Neural progenitor cell (in vitro differentiated cells): Measurements from ENCODE around the gene INS. TPM values are rescaled to one million over a fixed set of nuclear protein-coding genes. Genes with fewer than 3 reads are reported as not detected.
A peak's percentile ranks its signal among the peaks of the same experiment; 100 is the strongest.

Experiments used
- DNase-seq: peaks from one replicate; pipeline ENCODE4 v3.0.0-alpha.2; 2016; ENCODE audit warnings: low spot score
- H2AFZ ChIP-seq: fragments of 200-600 bp; sonication (generic); replicated peaks from 2 replicates; pipeline ENCODE4 v1.6.1; 2016; ENCODE audit warnings: antibody characterized with exemption
- H3F3A ChIP-seq: fragments of 200-600 bp; sonication (generic); 2 replicates; pipeline ENCODE4 v1.6.1; 2016; ENCODE audit warnings: antibody characterized with exemption, low read depth
- H3K27ac ChIP-seq: fragments of 200-600 bp; sonication (generic); 2 replicates; pipeline ENCODE4 v1.5.1; 2016; ENCODE audit warnings: mild to moderate bottlenecking
- H3K27me3 ChIP-seq: fragments of 200-600 bp; sonication (generic); 2 replicates; pipeline ENCODE4 v1.6.1; 2016; ENCODE audit warnings: mild to moderate bottlenecking, moderate library complexity
- H3K36me3 ChIP-seq: fragments of 200-600 bp; sonication (generic); 2 replicates; pipeline ENCODE4 v1.5.1; 2016
- H3K4me1 ChIP-seq: fragments of 200-600 bp; sonication (generic); 2 replicates; pipeline ENCODE4 v1.6.1; 2016; ENCODE audit warnings: mixed run types
- H3K4me2 ChIP-seq: fragments of 200-600 bp; sonication (generic); 2 replicates; pipeline ENCODE4 v1.6.1; 2016
- H3K4me3 ChIP-seq: fragments of 200-600 bp; sonication (generic); 2 replicates; pipeline ENCODE4 v1.5.1; 2016
- H3K79me2 ChIP-seq: fragments of 200-600 bp; sonication (generic); 2 replicates; pipeline ENCODE4 v1.6.1; 2016; ENCODE audit warnings: low read depth
- H3K9ac ChIP-seq: fragments of 200-600 bp; sonication (generic); 2 replicates; pipeline ENCODE4 v1.6.1; 2016
- H3K9me3 ChIP-seq: fragments of 200-600 bp; sonication (generic); 2 replicates; pipeline ENCODE4 v1.5.1; 2016; ENCODE audit warnings: low read depth
- H4K20me1 ChIP-seq: fragments of 200-600 bp; sonication (generic); 2 replicates; pipeline ENCODE4 v1.6.1; 2016; ENCODE audit warnings: low read depth
- H3K27ac Mint-ChIP-seq: 3 replicates; pipeline ENCODE4 v1.8.0; 2021; ENCODE audit warnings: mixed read lengths
- H3K27me3 Mint-ChIP-seq: 2 replicates; pipeline ENCODE4 v1.8.0; 2022; ENCODE audit warnings: low read depth, mild to moderate bottlenecking, inconsistent platforms, moderate library complexity, mixed read lengths; ENCODE audit not compliant: insufficient read depth
- H3K36me3 Mint-ChIP-seq: 3 replicates; pipeline ENCODE4 v1.8.0; 2021; ENCODE audit warnings: mixed read lengths
- H3K4me1 Mint-ChIP-seq: 3 replicates; pipeline ENCODE4 v1.8.0; 2021; ENCODE audit warnings: mixed read lengths
- H3K4me3 Mint-ChIP-seq: 3 replicates; pipeline ENCODE4 v1.8.0; 2021; ENCODE audit warnings: mild to moderate bottlenecking, moderate library complexity, mixed read lengths
- H3K9me3 Mint-ChIP-seq: 3 replicates; pipeline ENCODE4 v1.8.0; 2020; ENCODE audit warnings: mixed read lengths
- EZH2 ChIP-seq: fragments of 200-600 bp; sonication (generic); IDR thresholded peaks from 2 replicates; pipeline ENCODE4 v1.6.1; 2017; ENCODE audit warnings: antibody characterized with exemption, mild to moderate bottlenecking, moderate library complexity
- EZH2phosphoT487 ChIP-seq: fragments of 200-600 bp; sonication (generic); IDR thresholded peaks from 2 replicates; pipeline ENCODE4 v1.6.1; 2017; ENCODE audit warnings: antibody characterized with exemption
- microRNA counts: library from miRNA; unstranded; fragments of <30 nt; microRNA quantifications from one replicate; lab custom pipeline; 2016
- microRNA-seq: library from miRNA; unstranded; fragments of <30 nt; microRNA quantifications from one replicate; pipeline ENCODE4, GENCODE V29; 2016
- small RNA-seq: library from RNA; depleted of rRNA; stranded (forward); fragments of <200 nt; gene quantifications from one replicate; pipeline ENCODE3, GENCODE V24; 2015
- total RNA-seq: library from RNA; depleted of rRNA; stranded (reverse); fragments of >200 nt; gene quantifications from 2 replicates; pipeline ENCODE4 v1.2.3, GENCODE V29; 2015; ENCODE audit warnings: low replicate concordance
- TF ChIP-seq, protein P1 (sequence below): fragments of 200-600 bp; sonication (generic); IDR thresholded peaks from 2 replicates; pipeline ENCODE4 v1.5.1; 2017; ENCODE audit warnings: antibody characterized with exemption, mild to moderate bottlenecking

INS gene
- total RNA-seq, 1 donor from 2014 or later: not detected

DNA sequence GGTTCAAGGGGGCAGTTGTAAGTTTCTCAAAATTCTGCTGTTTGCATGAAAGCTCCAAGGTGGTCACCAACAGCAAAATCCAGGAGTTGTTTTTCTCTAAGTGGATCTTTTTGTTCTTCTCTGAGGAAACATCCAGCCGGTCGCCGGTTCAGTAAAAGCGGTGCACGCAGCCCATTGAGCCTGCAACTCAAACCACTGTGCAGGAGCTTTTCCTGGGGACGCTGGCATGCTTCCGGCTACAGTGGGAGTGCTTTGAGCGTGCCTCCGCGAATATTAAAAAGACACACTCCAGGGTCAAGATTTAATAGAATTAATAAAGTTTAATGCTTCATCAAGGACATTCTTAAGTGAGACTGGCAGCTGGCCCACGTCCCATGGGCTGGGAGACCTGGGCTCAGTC is 47.2 kb downstream of the INS start:
- Mint-ChIP-seq H3K4me3 (no peak overlapping the region), H3K27ac (no peak overlapping the region), H3K36me3 (no peaks in the 10 kb centered on the region), H3K4me1 (no peaks in the 10 kb centered on the region), H3K9me3 (peaks cover 16% of the 10 kb centered on the region), H3K27me3 (peaks cover 25% of the 10 kb centered on the region)
- Histone ChIP-seq H3K27me3 (peaks cover 2% of the 10 kb centered on the region), H3K4me3 (no peak overlapping the region), H2AFZ (no peak overlapping the region), H3K9me3 (no peaks in the 10 kb centered on the region), H3K9ac (no peak overlapping the region), H3K36me3 (no peaks in the 10 kb centered on the region), H3K4me1 (no peaks in the 10 kb centered on the region), H3K79me2 (no peaks in the 10 kb centered on the region), H3F3A (no peaks in the 10 kb centered on the region), H3K27ac (no peak overlapping the region), H4K20me1 (no peaks in the 10 kb centered on the region), H3K4me2 (no peak overlapping the region)
- no peak for TF ChIP-seq EZH2
- TF ChIP-seq EZH2phosphoT487: no peak
- TF ChIP-seq, protein P1, sequence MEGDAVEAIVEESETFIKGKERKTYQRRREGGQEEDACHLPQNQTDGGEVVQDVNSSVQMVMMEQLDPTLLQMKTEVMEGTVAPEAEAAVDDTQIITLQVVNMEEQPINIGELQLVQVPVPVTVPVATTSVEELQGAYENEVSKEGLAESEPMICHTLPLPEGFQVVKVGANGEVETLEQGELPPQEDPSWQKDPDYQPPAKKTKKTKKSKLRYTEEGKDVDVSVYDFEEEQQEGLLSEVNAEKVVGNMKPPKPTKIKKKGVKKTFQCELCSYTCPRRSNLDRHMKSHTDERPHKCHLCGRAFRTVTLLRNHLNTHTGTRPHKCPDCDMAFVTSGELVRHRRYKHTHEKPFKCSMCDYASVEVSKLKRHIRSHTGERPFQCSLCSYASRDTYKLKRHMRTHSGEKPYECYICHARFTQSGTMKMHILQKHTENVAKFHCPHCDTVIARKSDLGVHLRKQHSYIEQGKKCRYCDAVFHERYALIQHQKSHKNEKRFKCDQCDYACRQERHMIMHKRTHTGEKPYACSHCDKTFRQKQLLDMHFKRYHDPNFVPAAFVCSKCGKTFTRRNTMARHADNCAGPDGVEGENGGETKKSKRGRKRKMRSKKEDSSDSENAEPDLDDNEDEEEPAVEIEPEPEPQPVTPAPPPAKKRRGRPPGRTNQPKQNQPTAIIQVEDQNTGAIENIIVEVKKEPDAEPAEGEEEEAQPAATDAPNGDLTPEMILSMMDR: no peak
- no peak for DNase-seq

DNA sequence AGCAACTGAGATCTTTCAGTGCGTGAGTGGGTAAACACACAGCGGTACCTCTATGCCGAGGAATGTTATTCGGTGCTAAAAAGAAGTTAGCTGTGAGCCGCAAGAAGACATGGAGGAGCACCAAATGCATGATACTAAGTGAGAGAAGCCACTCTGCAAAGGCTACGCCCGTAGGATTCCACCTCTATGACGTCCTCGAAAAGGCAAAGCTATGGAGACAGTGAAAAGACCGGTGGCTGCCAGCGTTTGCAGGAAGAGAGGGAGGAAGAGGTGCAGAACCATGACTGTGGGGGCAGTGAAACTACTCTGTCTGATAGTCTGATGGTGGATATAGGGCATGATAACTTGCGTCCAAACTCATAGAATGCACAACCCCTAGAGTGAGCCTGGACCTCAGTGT is 50.5 kb downstream of the INS start:
- no peaks in the 10 kb centered on the region for H4K20me1 ChIP-seq

More for the DNA sequence above, 50.5 kb downstream of the INS start:
- Mint-ChIP-seq H3K27ac (no peak overlapping the region), H3K4me1 (peaks cover under 1% of the 10 kb centered on the region), H3K36me3 (no peaks in the 10 kb centered on the region), H3K4me3 (no peak overlapping the region), H3K9me3 (no peaks in the 10 kb centered on the region), H3K27me3 (peaks cover 8% of the 10 kb centered on the region)
- H3K79me2 ChIP-seq: no peaks in the 10 kb centered on the region
- no peaks in the 10 kb centered on the region for H3K36me3 ChIP-seq
- H2AFZ ChIP-seq: no peak overlapping the region
- TF ChIP-seq, protein P1: no peak
- TF ChIP-seq EZH2phosphoT487 (no peak), EZH2 (no peak)
- H3K4me3 ChIP-seq: no peak overlapping the region
- no peaks in the 10 kb centered on the region for H3K4me1 ChIP-seq
- H3K4me2 ChIP-seq: no peak overlapping the region
- no peaks in the 10 kb centered on the region for H3F3A ChIP-seq
- no peak overlapping the region for H3K9ac ChIP-seq
- no peak for DNase-seq
- no peak overlapping the region for H3K27ac ChIP-seq
- H3K9me3 ChIP-seq: no peaks in the 10 kb centered on the region
- H3K27me3 ChIP-seq: no peaks in the 10 kb centered on the region

MicroRNA genes within 50 kb of the gene (microRNA counts, 767-probe panel; counts per million panel counts)
- 460 counts per million, percentile 90 among the panel's probes with 10 or more counts for microRNA hsa-miR-483-3p (lab: Ali Mortazavi, UCI)
- 460 counts per million, percentile 90 among the panel's probes with 10 or more counts for microRNA hsa-miR-483-5p (lab: Ali Mortazavi, UCI)

Small RNA genes lying within 50 kb of the gene (microRNA-seq; reads per million reads assigned to microRNA genes)
- gene MIR4686: not detected
- 16.9 reads per million, percentile 48 among the genes with 10 or more reads in this experiment for gene MIR483

Small RNA genes lying within 50 kb of the gene (small RNA-seq; reads per million reads assigned to genes)
- not detected for gene MIR4686
- not detected for gene MIR483

Other genes with a start within 250 kb of the INS start
- gene TNNT3, start 241.5 kb downstream of the INS start, total RNA-seq: 0.40 and 0.92 TPM in 2 replicates
- 43.2 and 82.1 TPM in 2 replicates for gene MRPL23, start 213.9 kb downstream of the INS start, total RNA-seq
- not detected in 2 replicates for gene H19, start 163.4 kb downstream of the INS start, total RNA-seq
- gene IGF2, start 21.8 kb downstream of the INS start, total RNA-seq: 0.45 and 3.3 TPM in 2 replicates
- gene TH, start 10.6 kb upstream of the INS start, total RNA-seq: 2.0 and 6.2 TPM in 2 replicates
- 2.2 TPM in 1 of 2 replicates, not detected in the other for gene ASCL2, start 109.4 kb upstream of the INS start, total RNA-seq
- 0.19 TPM in 1 of 2 replicates, not detected in the other for gene C11orf21, start 140.7 kb upstream of the INS start, total RNA-seq
- 0.19 TPM in 1 of 2 replicates, not detected in the other for gene TSPAN32, start 140.8 kb upstream of the INS start, total RNA-seq
- 87.6 and 181 TPM in 2 replicates for gene CD81, start 216.1 kb upstream of the INS start, total RNA-seq
- 11.1 and 30.2 TPM in 2 replicates for gene TSSC4, start 239.5 kb upstream of the INS start, total RNA-seq